HEK293T (cell line): ENCODE results near the gene COX8A.

Experiments
- ARNT ChIP-seq: fragments of 450-650 bp; IDR thresholded peaks from 2 replicates; pipeline ENCODE4 v1.6.1; 2017; ENCODE audit warnings: mild to moderate bottlenecking
- BHLHE40 ChIP-seq: fragments of 450-650 bp; IDR thresholded peaks from 2 replicates; pipeline ENCODE4 v1.6.1; 2016; ENCODE audit warnings: mild to moderate bottlenecking, moderate library complexity, borderline replicate concordance
- ELF4 ChIP-seq: fragments of 450-650 bp; IDR thresholded peaks from 2 replicates; pipeline ENCODE4 v1.6.1; 2017; ENCODE audit warnings: antibody characterized with exemption
- FOXA1 ChIP-seq: fragments of 450-650 bp; IDR thresholded peaks from 2 replicates; pipeline ENCODE4 v1.6.1; 2016; ENCODE audit warnings: mild to moderate bottlenecking
- FOXK2 ChIP-seq: fragments of 450-650 bp; IDR thresholded peaks from 2 replicates; pipeline ENCODE4 v1.6.1; 2016; ENCODE audit warnings: mild to moderate bottlenecking
- FOXM1 ChIP-seq: fragments of 450-650 bp; IDR thresholded peaks from 2 replicates; pipeline ENCODE4 v1.6.1; 2017; ENCODE audit warnings: mild to moderate bottlenecking, borderline replicate concordance
- HDGF ChIP-seq: fragments of 450-650 bp; IDR thresholded peaks from 2 replicates; pipeline ENCODE4 v1.6.1; 2017; ENCODE audit warnings: antibody characterized with exemption, borderline replicate concordance
- L3MBTL2 ChIP-seq: fragments of 450-650 bp; conservative IDR thresholded peaks from 2 replicates; pipeline ENCODE4 v1.6.1; 2016; ENCODE audit warnings: mild to moderate bottlenecking
- LEF1 ChIP-seq: fragments of 450-650 bp; IDR thresholded peaks from 2 replicates; pipeline ENCODE4 v1.6.1; 2017; ENCODE audit warnings: mild to moderate bottlenecking, borderline replicate concordance
- NFRKB ChIP-seq: fragments of 450-650 bp; IDR thresholded peaks from 2 replicates; pipeline ENCODE4 v1.6.1; 2016; ENCODE audit warnings: mild to moderate bottlenecking, moderate library complexity
- SP1 ChIP-seq: fragments of 450-650 bp; IDR thresholded peaks from 2 replicates; pipeline ENCODE4 v1.6.1; 2017
- SUZ12 ChIP-seq: fragments of 450-650 bp; IDR thresholded peaks from 2 replicates; pipeline ENCODE4 v1.6.1; 2016; ENCODE audit warnings: mild to moderate bottlenecking
- TF ChIP-seq, protein P1 (sequence below): fragments of 450-650 bp; IDR thresholded peaks from 2 replicates; pipeline ENCODE4 v1.6.1; 2016

DNA sequence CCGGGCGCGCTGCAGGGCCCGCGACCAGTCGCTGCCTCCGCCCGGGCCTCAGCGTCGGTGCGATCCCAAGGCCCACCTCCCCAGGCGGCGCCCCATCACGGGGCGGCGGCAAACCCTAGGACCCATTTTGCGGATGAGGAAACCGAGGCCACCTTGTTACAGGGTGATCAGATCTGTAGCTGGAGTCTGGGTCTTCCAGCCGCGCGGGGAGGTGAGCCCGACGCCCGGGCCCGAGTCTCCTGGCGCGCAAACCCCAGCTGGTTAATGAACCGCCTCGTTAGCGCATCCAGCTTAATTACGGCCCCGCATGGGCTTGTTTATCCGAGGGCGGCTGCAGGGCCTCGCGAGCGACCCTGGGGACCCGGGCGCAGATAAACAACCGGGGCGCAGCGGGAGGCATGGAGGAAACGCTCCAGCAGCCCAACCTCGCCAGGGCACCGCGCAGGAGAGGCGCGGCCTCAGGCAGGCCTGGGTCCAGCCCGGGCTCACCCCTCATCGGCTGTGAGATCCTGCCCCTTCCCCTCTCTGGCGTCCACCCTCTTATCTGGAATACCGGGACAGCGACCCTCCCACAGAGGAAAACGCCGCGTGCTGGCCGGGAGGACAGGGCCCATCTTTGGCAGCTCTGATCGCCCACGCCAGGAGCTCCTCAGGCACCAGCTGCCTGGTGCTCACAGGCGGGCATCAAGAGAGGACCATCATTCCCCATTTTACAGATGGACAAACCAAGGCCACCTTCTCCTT, 26.5 kb downstream of the COX8A start:
- no peak for TF ChIP-seq FOXM1
- TF ChIP-seq, protein P1, sequence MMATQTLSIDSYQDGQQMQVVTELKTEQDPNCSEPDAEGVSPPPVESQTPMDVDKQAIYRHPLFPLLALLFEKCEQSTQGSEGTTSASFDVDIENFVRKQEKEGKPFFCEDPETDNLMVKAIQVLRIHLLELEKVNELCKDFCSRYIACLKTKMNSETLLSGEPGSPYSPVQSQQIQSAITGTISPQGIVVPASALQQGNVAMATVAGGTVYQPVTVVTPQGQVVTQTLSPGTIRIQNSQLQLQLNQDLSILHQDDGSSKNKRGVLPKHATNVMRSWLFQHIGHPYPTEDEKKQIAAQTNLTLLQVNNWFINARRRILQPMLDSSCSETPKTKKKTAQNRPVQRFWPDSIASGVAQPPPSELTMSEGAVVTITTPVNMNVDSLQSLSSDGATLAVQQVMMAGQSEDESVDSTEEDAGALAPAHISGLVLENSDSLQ: no peak
- TF ChIP-seq BHLHE40: no peak
- TF ChIP-seq FOXA1: no peak
- no peak for TF ChIP-seq L3MBTL2
- TF ChIP-seq SUZ12: no peak
- no peak for TF ChIP-seq HDGF
- no peak for TF ChIP-seq FOXK2
- TF ChIP-seq LEF1: no peak
- no peak for TF ChIP-seq ELF4
- no peak for TF ChIP-seq ARNT
- TF ChIP-seq SP1: no peak
- no peak for TF ChIP-seq NFRKB
